GM18505 (cell line): ENCODE data around the gene SLC2A4.
"Not testable (repeated sequence)": the region's sequence is repeated elsewhere in the genome, so short reads cannot be mapped to it uniquely, and the experiment has no call there.

Experiments
- ATAC-seq: cut with Tn5 transposase; IDR thresholded peaks from one replicate; pipeline ENCODE4 v1.9.1; 2021; ENCODE audit not compliant: unreplicated experiment
- POLR2A ChIP-seq: IDR thresholded peaks from 4 replicates; pipeline ENCODE4 v1.6.1; 2011; ENCODE audit warnings: borderline replicate concordance; ENCODE audit not compliant: insufficient read depth, insufficient read length; ENCODE audit errors: extremely low read depth

SLC2A4 gene

DNA sequence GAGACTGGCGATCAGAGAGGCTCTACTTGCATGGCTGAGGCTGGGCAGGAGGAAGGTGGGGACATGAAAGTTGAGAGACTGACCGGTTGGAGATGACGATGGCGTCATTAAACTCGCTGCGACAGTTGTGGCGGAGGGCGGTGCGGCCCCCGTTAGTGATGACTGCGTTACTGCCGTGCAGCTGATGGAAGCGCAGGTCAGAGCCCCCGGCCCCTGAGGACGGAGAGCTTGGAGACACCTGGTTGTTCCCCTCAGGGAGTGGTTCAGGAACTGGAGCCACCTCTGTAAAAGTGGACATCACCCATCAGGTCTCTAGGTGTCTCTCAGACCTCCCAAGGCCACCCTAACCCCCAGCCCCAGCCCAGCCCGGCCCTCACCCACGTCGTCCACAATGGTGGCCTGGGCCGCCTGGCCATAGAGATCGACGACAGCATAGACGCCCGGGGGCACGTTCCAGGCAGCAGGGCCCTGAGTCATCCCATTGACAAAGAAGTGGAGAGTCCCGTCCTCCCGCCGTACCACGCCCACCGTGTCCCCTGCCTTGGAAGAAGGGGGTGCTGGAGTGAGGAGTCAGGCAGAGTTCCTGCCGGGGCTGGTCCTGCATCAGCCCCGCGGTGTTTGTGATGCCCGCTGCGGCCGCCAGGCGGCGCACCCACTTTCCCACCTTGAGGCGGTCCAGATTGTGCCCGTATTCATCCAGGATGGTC is 42.4 kb downstream of the SLC2A4 start:
- ATAC-seq = no peak
- no peak for TF ChIP-seq POLR2A

DNA sequence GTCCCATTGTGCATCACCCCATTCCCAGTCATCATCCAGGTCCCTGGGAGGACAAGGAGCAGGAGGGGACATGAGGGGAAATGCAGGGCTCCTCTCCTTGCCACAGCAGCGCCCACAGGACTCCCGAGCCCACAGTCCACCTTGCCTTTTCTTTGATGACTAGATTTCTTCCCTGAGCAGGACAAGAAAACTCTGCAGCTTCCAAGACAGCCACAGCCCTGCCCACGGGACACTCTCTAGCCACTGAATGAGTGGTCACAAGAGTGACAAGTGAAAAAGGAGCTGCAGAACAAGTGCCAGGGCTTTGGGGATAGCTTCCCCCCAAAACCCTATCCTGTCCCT is 42.9 kb downstream of the SLC2A4 start:
- no peak for TF ChIP-seq POLR2A
- ATAC-seq = no peak

DNA sequence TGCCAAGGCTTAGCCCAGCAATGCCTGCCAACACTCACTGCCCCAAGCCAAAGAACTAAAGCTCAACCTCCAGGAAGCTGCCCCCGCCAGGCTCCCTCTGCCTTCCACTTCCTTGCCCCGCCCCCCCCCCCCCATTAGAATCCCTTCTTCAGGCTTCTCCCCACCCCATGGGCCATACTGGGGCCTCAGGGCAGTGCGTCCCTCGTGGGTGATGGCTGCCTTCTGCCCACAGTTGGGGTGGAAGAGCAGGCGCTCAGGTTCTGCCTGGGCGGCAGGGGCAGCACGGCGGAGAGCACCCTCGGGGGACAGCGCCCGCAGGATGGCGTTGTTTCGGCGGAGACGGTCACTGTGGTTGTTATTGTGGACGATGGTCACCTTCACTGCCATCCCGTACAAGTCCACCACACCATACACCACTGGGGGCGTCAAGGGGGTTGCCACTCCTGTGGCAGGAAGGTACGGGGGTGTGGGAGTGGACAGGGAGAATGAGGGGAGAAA is 43.6 kb downstream of the SLC2A4 start:
- no peak for TF ChIP-seq POLR2A
- no peak for ATAC-seq

DNA sequence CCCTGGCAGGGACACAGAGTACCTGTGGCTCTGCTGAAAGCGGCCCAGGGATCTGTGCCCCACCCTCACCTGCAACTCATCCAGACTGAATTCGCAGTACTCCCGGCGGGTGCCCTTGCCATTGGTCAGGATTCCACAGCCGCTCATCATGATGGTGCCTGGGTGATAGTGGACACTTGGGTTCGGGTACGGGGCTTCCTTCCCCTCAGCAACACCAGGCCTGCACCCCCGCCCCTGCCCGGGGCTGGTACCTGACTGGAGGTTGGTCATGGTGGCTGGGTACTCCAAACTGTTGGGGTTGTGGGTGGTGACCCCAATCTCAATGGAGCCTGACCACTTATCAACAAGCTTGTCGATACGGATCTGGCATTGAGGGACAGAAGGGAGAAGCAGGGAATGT is 44.7 kb downstream of the SLC2A4 start:
- ATAC-seq = no peak

DNA sequence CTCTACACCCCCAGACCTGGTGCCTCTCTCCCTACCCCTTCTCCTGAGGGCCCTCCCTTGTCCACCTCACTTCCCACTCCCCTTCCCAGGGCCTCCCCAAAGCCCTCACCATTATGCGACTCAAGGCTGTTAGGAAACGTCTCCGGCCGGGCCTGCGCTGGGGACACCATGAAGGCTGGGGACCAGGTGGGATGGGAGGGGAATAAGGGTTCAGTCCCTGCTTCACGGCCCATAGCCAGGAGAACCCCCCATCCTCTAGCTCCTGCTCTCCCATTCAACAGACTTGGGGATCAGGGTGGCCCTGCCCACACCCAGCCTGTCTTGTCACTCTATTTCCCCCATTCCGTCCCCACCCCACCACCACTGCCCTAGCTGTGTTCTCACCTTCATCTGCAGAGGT is 45.5 kb downstream of the SLC2A4 start:
- TF ChIP-seq POLR2A = no peak
- ATAC-seq = no peak

More for the DNA sequence above, 44.7 kb downstream of the SLC2A4 start:
- no peak for TF ChIP-seq POLR2A

DNA sequence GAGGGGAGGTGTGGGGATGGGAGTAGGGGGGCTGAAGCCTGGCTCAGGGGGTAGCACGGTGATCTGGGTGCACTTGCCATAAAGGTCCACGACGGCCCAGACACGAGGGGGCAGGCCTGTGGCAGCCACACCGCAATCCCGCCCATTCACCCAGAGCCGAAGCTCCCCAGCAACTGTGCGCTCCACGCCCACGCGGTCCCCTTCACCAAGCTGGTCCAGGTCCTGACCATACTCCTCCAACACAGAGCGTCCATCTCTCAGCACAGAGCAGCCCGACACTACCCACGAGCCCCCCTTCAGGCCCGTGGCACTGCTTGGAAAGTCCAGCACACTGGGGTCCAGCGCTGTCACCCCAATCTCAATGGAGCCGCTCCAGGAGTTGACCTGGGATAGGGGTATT is 46.0 kb downstream of the SLC2A4 start:
- ATAC-seq = no peak
- no peak for TF ChIP-seq POLR2A

DNA sequence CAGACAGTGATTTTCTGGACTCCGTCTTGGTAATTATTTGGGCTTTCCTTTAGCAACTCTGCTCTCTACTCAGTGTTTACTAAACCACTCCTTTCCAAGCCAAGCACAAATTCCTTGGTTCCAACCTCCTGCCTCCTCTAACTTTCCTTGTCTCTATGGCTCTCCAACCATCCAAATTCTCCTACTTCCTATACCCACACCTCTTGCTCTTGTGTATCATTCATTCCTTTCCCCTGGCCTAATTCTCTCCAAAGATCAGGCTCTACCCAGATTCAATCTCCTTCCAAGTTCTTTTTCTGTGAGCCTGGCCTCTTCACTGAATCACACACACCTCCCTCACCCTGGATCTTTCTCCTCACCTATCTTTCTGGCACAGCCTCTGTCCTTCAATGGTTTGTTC is 46.5 kb downstream of the SLC2A4 start:
- TF ChIP-seq POLR2A = no peak
- no peak for ATAC-seq

DNA sequence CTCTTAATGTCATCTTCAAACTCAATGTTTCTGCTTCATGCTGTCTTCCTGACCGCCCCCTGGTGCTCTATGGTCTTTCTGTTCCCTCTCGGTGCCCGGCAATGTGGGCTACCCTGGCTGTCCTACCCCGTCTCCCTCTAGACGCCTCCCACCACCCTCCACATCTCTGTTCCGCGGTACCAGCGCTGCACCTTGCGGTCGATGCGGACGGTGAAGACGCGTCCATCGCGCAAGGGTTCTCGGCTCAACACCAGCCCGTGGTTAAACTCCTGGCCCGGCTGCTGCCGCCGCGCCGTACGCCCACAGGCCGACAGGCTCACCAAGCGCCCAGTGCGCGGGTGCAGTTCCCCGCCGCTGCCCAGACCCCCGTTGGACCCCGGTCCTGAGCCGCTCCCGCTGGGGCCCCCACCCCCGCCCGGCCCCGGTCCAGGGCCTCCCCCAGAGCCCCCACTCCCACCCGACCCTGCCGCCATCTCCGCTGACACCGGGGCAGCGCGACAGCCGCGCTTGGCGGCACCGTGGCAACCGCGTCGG is 47.4 kb downstream of the SLC2A4 start, which contains the start of gene NEURL4:
Gene NEURL4, minus strand, starts transcription at position 496 of the 534 bp plus-strand sequence. Its CDS starts 23 bp downstream, at position 473.
- no peak for TF ChIP-seq POLR2A
- ATAC-seq = peak; percentile 1

DNA sequence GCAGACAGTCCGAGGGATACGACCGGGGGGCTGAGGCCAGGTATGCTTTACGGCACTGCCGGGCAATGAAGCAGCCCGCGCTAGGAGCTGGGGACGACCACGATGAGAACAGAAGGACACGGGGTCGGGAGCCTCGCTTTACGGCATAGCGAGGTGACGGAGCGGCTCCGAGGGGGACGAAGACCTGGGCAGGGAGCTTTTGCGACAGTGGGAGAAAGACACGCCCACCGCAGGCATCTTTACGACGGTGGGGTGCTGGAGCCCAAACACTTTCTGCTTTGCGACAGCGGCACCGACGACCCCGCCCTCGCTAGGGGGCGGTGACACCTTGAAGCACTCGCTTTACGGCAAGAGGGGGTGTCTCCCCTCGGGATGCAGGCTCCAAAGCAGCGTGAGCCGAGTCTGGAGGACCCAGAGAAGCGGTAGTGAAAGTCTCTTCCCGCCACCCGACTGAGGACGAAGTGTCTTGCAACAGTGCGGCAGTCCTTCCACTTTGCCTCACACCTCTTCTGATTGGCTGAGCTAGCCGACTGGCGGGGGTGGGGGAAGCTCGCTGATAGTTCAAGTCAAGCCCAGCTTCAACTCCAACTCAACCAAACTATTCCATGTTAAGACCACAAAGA is 48.0 kb downstream of the SLC2A4 start:
- TF ChIP-seq POLR2A = peak; percentile 83
- ATAC-seq = peak; percentile 60

DNA sequence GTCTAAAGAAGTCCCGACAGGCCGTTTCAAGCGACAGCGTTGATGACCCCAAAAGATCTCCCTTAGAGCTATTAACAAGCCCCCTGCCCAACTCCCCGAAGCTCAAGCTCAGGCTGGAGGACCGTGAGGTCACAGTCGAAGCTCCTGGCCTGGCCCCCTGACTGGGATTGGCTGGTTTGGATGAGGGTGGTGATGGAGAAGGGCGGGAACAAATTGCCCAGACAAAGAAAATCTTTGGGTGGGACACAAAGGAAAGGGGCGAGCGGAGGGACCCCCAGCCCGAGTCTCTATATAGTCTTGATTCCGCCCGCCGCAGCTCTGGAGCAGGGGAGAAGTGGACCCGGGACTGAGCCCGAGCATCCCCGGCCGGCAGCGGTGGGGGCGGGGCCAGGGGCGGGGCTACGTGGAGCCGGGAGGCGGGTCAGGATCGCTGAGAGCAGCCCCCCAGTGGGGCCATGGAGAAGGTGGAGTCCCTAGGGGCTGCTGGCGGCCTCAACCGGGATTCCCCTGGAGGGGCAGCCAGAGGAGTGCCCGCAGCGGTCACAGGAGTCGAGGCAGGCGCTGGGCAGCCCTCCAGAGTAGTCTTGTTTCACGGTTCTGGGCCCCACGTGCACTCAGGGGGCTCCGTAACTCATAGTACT is 48.6 kb downstream of the SLC2A4 start:
- TF ChIP-seq POLR2A = peak; percentile 45
- peak; percentile 33 for ATAC-seq

DNA sequence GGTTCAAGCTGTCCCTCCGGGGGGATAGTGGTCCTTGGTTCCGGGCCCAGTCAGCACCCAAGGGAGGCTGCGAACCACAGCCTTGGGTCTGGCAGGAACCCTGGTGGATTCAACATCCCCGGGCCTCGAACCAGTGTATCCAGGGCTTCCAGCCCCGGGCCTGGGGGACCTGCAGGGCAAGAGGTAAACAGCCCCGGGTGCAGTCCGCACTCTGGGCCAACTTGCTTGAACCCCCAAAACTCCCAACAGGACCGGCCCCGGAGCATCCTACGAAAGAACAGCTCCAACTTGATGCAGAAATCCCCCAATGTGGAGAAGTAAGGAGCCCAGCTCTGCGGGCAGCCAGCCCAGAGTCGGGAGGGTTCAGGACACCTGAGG is 49.1 kb downstream of the SLC2A4 start:
- no peak for TF ChIP-seq POLR2A
- no peak for ATAC-seq

DNA sequence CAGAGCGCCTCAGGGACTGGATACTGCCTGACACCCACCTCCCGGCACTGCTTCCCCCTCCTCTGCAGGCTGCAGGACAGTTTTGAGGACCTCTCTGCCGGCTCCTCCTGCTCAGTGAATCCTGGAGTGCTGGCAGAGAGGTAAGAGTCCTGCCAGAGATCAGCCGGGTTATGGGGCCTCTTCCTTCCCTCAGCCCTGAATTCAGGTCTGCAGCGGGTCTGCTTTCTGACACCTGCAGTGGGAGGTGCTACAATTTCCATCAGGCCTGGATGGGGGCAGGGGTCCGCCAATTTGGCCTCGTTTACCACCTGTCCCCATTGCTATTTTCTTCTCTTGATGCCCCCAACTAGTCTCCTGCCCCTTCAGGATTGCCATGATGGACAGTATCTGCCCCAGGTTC is 50.6 kb downstream of the SLC2A4 start:
- no peak for ATAC-seq
- no peak for TF ChIP-seq POLR2A

DNA sequence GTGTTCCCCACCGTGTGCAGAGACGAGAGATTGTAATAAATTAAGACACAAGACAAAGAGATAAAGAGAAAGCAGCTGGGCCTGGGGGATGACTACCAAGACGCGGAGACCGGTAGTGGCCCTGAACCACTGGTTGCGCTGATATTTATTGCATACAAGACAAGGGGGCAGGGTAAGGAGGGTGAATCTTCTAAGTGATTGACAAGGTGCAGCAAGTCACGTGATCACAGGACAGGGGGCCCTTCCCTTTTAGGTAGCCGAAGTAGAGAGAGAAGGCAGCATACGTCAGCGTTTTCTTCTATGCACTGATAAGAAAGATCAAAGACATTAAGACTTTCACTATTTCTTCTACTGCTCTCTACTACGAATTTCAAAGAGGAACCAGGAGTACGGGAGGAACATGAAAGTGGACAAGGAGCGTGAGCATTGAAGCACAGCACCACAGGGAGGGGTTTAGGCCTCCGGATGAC is 51.1 kb downstream of the SLC2A4 start:
- TF ChIP-seq POLR2A = peak; percentile 45

DNA sequence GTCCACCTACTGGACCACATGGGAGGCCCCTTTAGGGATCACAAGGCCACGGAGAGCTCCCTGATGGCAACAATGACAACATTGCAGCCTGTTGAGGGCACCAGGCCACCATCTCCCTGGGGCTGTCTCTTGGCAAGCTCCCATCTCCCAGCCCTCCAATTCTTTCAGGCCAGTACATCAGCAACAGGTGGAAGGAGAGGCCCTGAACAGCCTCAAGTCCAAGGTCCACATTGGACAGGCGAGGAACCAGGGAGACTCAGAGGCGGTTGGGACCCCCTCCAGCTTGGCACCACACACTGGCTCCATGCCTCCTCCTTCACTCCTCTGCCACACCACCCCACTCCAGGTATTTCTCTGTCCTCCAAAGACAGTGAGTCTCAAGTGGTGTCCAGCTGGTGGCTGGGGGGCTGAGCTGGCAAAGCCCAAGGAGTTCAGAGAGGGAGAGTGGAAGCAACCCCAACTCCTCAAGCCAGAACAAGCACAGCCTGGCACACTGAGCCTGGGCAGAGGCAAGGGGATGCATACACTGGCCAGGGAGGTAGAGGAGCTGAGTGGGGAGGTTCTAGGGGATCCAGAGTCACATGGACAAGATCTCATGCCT is 53.5 kb downstream of the SLC2A4 start:
- no peak for ATAC-seq
- no peak for TF ChIP-seq POLR2A

More for the DNA sequence above, 51.1 kb downstream of the SLC2A4 start:
- ATAC-seq = not testable (repeated sequence)

DNA sequence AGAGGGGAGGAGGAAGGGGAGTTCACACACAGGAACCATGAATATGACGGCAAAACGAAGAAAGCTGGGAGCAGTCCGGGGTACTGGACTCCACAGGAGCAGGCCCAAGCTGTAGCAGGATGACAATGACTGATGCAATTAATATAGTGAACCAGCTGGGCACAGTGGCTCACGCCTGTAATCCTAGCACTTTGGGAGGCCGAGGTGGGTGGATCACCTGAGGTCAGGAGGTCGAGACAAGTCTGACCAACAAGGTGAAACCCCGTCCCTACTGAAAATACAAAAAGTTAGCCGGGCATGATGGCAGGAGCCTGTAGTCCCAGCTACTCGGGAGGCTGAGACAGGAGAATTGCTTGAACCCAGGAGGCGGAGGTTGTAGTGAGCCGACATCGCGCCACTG is 54.2 kb downstream of the SLC2A4 start:
- ATAC-seq = not testable (repeated sequence)
